GM12864 (cell line): Measurements from ENCODE around the gene SRGAP3.

Experiments used
- DNase-seq: peaks from one replicate; pipeline ENCODE4 v3.0.0-alpha.2; 2011; ENCODE audit warnings: low read depth
- H3K4me3 ChIP-seq: 2 replicates; pipeline ENCODE4 v1.5.1; 2011; ENCODE audit warnings: mild to moderate bottlenecking, low read depth, low read length, control low read depth
- TF ChIP-seq, protein P1 (sequence below): IDR thresholded peaks from 2 replicates; pipeline ENCODE4 v1.5.1; 2011; ENCODE audit warnings: low read depth, mild to moderate bottlenecking, moderate library complexity, low read length, control low read depth, inconsistent platforms; ENCODE audit errors: missing control alignments

Gene SRGAP3

DNA sequence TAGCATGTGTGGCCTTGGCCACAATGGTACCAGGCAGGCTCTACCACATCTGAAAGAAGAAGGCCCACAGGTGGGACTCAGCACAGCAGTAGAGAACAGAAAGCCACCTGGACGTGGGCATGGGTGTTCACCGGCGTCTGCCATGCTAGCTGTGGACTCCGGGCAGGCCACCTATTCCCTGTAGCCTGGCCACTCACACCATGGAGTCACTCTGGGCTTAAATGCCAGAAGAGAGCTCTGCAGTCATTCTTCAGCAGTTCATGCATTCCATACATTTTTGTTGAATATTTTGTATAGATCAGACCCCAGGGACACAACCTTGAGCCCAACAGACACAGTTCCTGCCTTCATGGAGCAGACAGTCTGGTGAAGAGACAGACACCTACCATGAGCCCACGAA is 138.6 kb downstream of the SRGAP3 start:
- TF ChIP-seq, protein P1, sequence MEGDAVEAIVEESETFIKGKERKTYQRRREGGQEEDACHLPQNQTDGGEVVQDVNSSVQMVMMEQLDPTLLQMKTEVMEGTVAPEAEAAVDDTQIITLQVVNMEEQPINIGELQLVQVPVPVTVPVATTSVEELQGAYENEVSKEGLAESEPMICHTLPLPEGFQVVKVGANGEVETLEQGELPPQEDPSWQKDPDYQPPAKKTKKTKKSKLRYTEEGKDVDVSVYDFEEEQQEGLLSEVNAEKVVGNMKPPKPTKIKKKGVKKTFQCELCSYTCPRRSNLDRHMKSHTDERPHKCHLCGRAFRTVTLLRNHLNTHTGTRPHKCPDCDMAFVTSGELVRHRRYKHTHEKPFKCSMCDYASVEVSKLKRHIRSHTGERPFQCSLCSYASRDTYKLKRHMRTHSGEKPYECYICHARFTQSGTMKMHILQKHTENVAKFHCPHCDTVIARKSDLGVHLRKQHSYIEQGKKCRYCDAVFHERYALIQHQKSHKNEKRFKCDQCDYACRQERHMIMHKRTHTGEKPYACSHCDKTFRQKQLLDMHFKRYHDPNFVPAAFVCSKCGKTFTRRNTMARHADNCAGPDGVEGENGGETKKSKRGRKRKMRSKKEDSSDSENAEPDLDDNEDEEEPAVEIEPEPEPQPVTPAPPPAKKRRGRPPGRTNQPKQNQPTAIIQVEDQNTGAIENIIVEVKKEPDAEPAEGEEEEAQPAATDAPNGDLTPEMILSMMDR, result no peak
- no peak overlapping the region for H3K4me3 ChIP-seq
- DNase-seq, result no peak

DNA sequence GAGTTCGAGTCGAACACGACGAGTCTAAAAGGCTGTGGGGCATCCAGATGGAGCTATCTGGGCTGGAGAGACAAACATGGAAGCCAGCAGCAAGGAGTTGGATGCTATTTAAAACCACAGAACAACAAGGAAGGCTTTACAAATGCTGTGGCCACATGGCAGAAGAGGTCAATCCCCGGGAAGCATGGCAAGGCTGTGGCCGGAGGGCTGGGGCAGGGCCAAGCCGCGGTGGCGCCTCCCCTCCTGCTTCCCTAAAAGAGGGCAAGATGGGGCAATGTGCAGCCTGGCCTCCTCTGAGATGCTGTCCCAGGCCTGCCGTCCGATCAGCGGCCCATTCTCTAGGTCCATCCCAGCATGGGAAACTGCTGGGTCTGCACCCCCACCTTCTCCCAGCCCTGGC is 139.1 kb downstream of the SRGAP3 start:
- H3K4me3 ChIP-seq, result no peak overlapping the region
- TF ChIP-seq, protein P1, result no peak
- no peak for DNase-seq

DNA sequence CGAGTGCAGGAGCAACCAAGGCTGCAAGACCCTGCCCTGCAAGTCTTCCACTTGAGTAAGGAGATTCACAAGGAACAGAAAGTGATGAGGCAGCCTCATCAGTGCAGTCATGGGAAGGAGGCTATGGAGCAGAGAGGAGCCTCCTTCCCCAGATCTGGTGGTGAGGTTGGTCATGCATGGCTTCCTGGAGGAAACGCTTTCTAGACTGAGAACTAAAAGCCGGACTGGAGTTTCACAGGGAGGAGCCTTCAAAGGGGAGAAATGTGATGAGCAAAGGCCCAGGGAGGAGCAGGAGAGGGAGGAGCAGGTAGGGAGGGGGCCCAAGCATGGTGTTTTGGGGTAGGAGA is 139.9 kb downstream of the SRGAP3 start:
- no peak for DNase-seq
- H3K4me3 ChIP-seq, result no peak overlapping the region
- TF ChIP-seq, protein P1, result no peak

DNA sequence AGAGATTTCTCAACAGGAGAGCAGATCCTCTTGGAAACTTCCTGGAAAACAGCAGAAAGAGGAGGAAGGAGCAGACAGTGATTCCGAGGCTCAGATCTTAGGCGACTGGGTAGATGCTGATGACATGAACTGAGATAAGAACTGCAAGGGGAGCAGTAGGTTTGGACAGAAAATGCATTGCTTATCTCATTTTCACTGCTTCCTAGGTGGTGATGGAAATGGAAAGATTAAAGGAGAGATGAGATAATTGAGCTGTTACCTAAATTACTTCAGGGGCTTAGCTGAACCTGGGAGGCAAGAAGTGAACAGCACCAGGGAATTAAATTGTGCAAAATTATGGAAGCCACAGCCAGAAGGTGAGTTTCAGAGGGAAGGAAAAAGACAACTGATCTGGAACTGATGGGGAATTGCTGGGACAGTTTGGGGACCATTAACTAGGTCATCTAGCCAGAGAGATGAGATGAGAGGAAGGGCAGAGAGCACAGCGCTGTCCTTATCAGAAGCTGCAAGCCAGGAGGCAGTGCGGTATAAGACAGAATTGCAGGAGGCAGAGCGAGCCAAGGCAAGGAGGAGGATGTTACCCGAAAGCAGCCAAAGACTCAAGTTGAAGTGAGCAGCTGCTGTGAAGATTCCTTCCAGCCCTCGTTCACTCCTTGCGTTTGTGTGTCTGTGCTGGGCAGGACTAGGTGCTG is 140.4 kb downstream of the SRGAP3 start:
- no peak overlapping the region for H3K4me3 ChIP-seq
- TF ChIP-seq, protein P1, result no peak
- no peak for DNase-seq

DNA sequence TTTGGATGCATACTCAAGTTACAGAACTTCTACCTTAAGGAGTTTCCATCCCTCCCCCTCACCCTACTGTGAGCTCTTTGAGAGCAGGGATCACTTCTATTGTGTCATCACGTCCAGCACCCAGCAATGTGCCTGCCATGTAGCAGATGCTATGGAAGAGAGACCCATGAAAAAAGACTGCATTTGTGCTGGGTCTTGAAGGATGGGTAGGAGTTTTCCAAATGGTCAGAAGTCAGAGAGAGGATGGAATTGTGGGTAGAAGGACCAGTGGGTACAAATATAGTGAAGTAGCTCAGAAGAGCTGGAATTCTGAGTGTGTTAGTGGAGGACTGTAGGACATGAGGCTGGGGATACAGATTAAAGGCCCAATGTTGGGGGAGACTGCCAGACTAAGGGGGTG is 141.7 kb downstream of the SRGAP3 start:
- DNase-seq, result no peak
- H3K4me3 ChIP-seq, result no peak overlapping the region
- TF ChIP-seq, protein P1, result no peak

DNA sequence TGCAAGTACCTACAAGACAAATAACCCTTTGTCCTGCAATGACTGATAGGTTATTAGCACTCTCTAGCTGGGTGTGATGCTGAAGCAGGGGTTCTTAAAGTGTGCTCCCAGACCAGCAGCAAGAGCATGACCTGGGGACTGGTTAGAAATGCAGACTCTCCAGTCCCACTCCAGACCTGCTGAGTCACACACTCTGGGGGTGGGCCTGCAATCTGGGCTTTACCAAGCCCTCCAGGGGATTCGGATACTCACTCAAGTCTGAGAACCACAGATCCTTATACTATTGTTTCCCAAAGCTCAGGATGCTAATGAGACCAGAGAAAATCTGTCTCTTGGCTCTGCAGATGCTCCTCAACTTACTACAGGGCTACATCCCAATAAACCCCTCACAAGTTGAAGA is 144.0 kb downstream of the SRGAP3 start:
- DNase-seq, result no peak
- TF ChIP-seq, protein P1, result no peak
- H3K4me3 ChIP-seq, result no peak overlapping the region

DNA sequence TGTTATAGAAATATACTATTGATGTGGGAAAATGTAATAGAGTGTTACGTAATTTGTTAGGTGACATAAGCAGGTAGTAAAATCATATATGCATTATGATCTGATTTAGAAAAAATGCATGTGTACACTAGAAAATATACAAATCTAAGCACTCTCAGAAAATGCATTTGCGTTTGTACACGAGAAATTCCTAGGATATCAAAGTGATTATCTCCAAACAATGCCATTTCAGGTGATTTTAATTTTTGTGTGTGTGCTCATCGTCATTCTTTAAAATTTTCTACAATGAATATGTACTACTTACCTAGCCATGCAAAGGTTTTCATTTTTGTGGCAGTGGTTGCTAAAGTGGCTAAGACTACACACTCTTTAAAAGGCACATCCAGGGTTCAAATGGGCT is 145.3 kb downstream of the SRGAP3 start:
- TF ChIP-seq, protein P1, result no peak
- DNase-seq, result no peak
- no peak overlapping the region for H3K4me3 ChIP-seq
